Measurements from ENCODE around the gene TMEM151A.
"Not testable (repeated sequence)": the region's sequence is repeated elsewhere in the genome, so short reads cannot be mapped to it uniquely, and the experiment has no call there.

DNA sequence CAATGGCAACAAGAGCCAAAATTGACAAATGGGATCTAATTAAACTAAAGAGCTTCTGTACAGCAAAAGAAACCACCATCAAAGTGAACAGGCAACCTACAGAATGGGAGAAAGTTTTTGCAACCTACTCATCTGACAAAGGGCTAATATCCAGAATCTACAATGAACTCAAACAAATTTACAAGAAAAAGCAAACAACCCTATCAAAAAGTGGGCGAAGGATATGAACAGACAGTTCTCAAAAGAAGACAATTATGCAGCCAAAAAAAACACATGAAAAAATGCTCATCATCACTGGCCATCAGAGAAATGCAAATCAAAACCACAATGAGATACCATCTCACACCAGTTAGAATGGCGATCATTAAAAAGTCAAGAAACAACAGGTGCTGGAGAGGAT lies 28.6 kb downstream of the TMEM151A start:
- TF ChIP-seq EZH2 (IDR thresholded peaks at IDR 0.05; ENCODE audit: low read length, unreplicated experiment); CTCF (conservative IDR thresholded peaks at IDR 0.05; ENCODE audit: low read depth, low read length); EZH2phosphoT487 (IDR thresholded peaks at IDR 0.05; ENCODE audit: borderline replicate concordance, low read length): not testable (repeated sequence)

Measured in PC-3 (cell line).